ENCODE data around the gene ABCA4.

- TF ChIP-seq PRRX2 (CRISPR knock-in tag; IDR thresholded peaks at IDR 0.05), result no peak
- TF ChIP-seq ZBTB21 (CRISPR knock-in tag; IDR thresholded peaks at IDR 0.05; ENCODE audit: borderline replicate concordance), result no peak
- no peak for TF ChIP-seq ZNF232 (CRISPR knock-in tag; IDR thresholded peaks at IDR 0.05)
- no peak for TF ChIP-seq GRHL2 (CRISPR knock-in tag; IDR thresholded peaks at IDR 0.05; ENCODE audit: insufficient replicate concordance, severe bottlenecking)
- no peak for TF ChIP-seq IRF2 (CRISPR knock-in tag; IDR thresholded peaks at IDR 0.05; ENCODE audit: borderline replicate concordance, low read depth)
- TF ChIP-seq TEAD4 (CRISPR knock-in tag; IDR thresholded peaks at IDR 0.05), result no peak
- TF ChIP-seq ARID4B (CRISPR knock-in tag; IDR thresholded peaks at IDR 0.05; ENCODE audit: borderline replicate concordance), result no peak
- TF ChIP-seq ZNF281 (CRISPR knock-in tag; IDR thresholded peaks at IDR 0.05), result no peak
- TF ChIP-seq CTCF (IDR thresholded peaks at IDR 0.05), result no peak
- TF ChIP-seq USF2 (CRISPR knock-in tag; IDR thresholded peaks at IDR 0.05), result no peak
- TF ChIP-seq TP53 (CRISPR knock-in tag; IDR thresholded peaks at IDR 0.05), result no peak
- TF ChIP-seq PRDM15 (CRISPR knock-in tag; IDR thresholded peaks at IDR 0.05), result no peak
Observed at GRCh38 chr1:94038511-94038910, 82.4 kb downstream of the ABCA4 start.

Data from WTC11 (cell line).